ENCODE measurements around the gene ZBTB4.

The ZBTB4 gene

GRCh38 chr17:7415784-7416183 is 63.6 kb downstream of the ZBTB4 start:
- DNase-seq (ENCODE audit: low read depth, low spot score), result no peak
- H3K4me3 ChIP-seq (ENCODE audit: low read depth, low read length), result no peak overlapping the region
- no peak for TF ChIP-seq CTCF (IDR thresholded peaks at IDR 0.05; ENCODE audit: low read depth, low read length)
- in situ Hi-C loops (cut with HindIII; ENCODE audit: low sequenced_read_pairs), result no loop called here

GRCh38 chr17:7414837-7415236 is 64.6 kb downstream of the ZBTB4 start:
- in situ Hi-C loops (cut with HindIII; ENCODE audit: low sequenced_read_pairs), result no loop called here
- TF ChIP-seq CTCF (IDR thresholded peaks at IDR 0.05; ENCODE audit: low read depth, low read length), result no peak
- no peak for DNase-seq (ENCODE audit: low read depth, low spot score)
- no peak overlapping the region for H3K4me3 ChIP-seq (ENCODE audit: low read depth, low read length)

GRCh38 chr17:7413346-7413985 is 66.0 kb downstream of the ZBTB4 start:
- H3K4me3 ChIP-seq (ENCODE audit: low read depth, low read length), result no peak overlapping the region
- TF ChIP-seq CTCF (IDR thresholded peaks at IDR 0.05; ENCODE audit: low read depth, low read length), result no peak
- in situ Hi-C loops (cut with HindIII; ENCODE audit: low sequenced_read_pairs), result no loop called here
- DNase-seq (ENCODE audit: low read depth, low spot score), result peak; percentile 11

- DNase-seq (ENCODE audit: low read depth, low spot score), result no peak
- TF ChIP-seq CTCF (IDR thresholded peaks at IDR 0.05; ENCODE audit: low read depth, low read length), result no peak
- H3K4me3 ChIP-seq (ENCODE audit: low read depth, low read length), result no peak overlapping the region
- in situ Hi-C loops (cut with HindIII; ENCODE audit: low sequenced_read_pairs), result no loop called here
Measured at GRCh38 chr17:7411427-7411750, 68.0 kb downstream of the ZBTB4 start.

GRCh38 chr17:7410634-7411426 is 68.6 kb downstream of the ZBTB4 start:
- TF ChIP-seq CTCF (IDR thresholded peaks at IDR 0.05; ENCODE audit: low read depth, low read length), result no peak
- DNase-seq (ENCODE audit: low read depth, low spot score), result no peak
- in situ Hi-C loops (cut with HindIII; ENCODE audit: low sequenced_read_pairs), result no loop called here
- H3K4me3 ChIP-seq (ENCODE audit: low read depth, low read length), result no peak overlapping the region

- no peak for DNase-seq (ENCODE audit: low read depth, low spot score)
- in situ Hi-C loops (cut with HindIII; ENCODE audit: low sequenced_read_pairs), result no loop called here
- H3K4me3 ChIP-seq (ENCODE audit: low read depth, low read length), result no peak overlapping the region
- no peak for TF ChIP-seq CTCF (IDR thresholded peaks at IDR 0.05; ENCODE audit: low read depth, low read length)
Measured at GRCh38 chr17:7409716-7410115, 69.7 kb downstream of the ZBTB4 start.

All from astrocyte of the spinal cord (primary cell).